ENCODE results near the gene BLVRA.

DNA sequence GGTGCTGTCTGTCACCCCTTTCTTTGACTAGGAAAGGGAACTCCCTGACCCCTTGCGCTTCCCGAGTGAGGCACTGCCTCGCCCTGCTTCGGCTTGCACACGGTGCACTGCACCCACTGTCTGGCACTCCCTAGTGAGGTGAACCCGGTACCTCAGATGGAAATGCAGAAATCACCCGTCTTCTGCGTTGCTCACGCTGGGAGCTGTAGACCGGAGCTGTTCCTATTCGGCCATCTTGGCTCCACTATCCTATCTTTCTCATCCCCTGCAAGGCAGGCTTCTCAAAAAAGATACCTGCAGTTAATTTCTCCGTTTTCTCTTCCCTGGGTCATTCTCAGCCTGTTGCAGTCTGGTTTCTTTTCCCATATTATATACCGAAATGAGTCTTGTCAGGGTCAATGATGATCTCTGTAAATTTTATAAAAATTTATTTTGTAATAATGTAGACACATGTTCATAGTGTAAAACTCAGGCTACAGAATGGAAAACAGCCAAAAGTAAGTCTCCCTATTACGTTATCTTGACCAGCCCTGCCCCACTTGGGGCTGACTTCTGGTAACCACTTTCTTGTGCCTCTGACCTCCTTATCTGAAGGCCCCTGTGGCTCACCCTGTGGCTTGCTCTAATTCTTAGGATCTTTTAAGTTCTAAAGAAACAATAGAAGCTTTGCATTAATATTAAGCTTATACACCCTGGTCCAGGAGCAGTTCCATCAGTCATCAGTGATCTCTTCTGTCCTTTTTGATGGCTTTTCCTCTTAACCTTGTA, 20.7 kb downstream of the BLVRA start:
- TF ChIP-seq POLR2A (IDR thresholded peaks at IDR 0.05; ENCODE audit: low read depth) (no peak), EP300 (IDR thresholded peaks at IDR 0.05) (no peak)
